ENCODE results near the gene ZNF512B. TPM values are rescaled to one million over a fixed set of nuclear protein-coding genes. Genes with fewer than 3 reads are reported as not detected.

ZNF512B gene
- total RNA-seq, 3 donors from 2014 or later (not counting 1 experiment from before 2014, with no cell fraction given): 11.5 to 16.8 (median 13.8) TPM

- H3K9me3 ChIP-seq (ENCODE audit: control insufficient read depth, insufficient read depth, low read length): no peaks in the 10 kb centered on the region
- no peaks in the 10 kb centered on the region for H3K9me3 Mint-ChIP-seq
- 82% methylated on average over 17 of the region's 17 CpGs for whole genome bisulfite sequencing (ENCODE audit: insufficient coverage)
- H3K36me3 Mint-ChIP-seq: no peaks in the 10 kb centered on the region
- H3K36me3 ChIP-seq (ENCODE audit: control insufficient read depth, insufficient read depth, low read length): no peaks in the 10 kb centered on the region
- H3K27ac ChIP-seq (ENCODE audit: low read length): no peak overlapping the region
- DNase-seq (no peak), ATAC-seq (no peak)
- intact Hi-C loops (cut with micrococcal nuclease): no loop called here
- H3K4me1 Mint-ChIP-seq: peaks cover 32 to 45% of the 10 kb centered on the region in 2 donors
- H3K27ac Mint-ChIP-seq: no peak overlapping the region
- H3K27me3 Mint-ChIP-seq (ENCODE audit: low read depth in 2 of 2): no peaks in the 10 kb centered on the region
- no peaks in the 10 kb centered on the region for H3K27me3 ChIP-seq (ENCODE audit: control insufficient read depth, insufficient read depth, low read length)
- no peak overlapping the region for H3K4me3 Mint-ChIP-seq
- H3K4me1 ChIP-seq (ENCODE audit: control insufficient read depth, insufficient read depth, low read length): peaks cover 57% of the 10 kb centered on the region
- TF ChIP-seq CTCF (IDR thresholded peaks at IDR 0.05): no peak
- H3K4me3 ChIP-seq (ENCODE audit: low read length): no peak overlapping the region
These were observed 18.1 kb downstream of the ZNF512B start for GRCh38 chr20:63951398-63952209.

- TF ChIP-seq CTCF (IDR thresholded peaks at IDR 0.05): no peak
- peaks cover 3% of the 10 kb centered on the region for H3K36me3 ChIP-seq (ENCODE audit: control insufficient read depth, insufficient read depth, low read length)
- no peaks in the 10 kb centered on the region for H3K27me3 ChIP-seq (ENCODE audit: control insufficient read depth, insufficient read depth, low read length)
- Mint-ChIP-seq H3K27ac (no peak overlapping the region), H3K4me1 (peaks cover 32 to 45% of the 10 kb centered on the region in 2 donors), H3K36me3 (no peaks in the 10 kb centered on the region), H3K4me3 (no peak overlapping the region), H3K9me3 (no peaks in the 10 kb centered on the region), H3K27me3 (ENCODE audit: low read depth in 2 of 2) (no peaks in the 10 kb centered on the region)
- DNase-seq: no peak
- WGBS (ENCODE audit: insufficient coverage): 91% methylated on average over 20 of the region's 20 CpGs
- H3K4me3 ChIP-seq (ENCODE audit: low read length): no peak overlapping the region
- no peak overlapping the region for H3K27ac ChIP-seq (ENCODE audit: low read length)
- peaks cover 56% of the 10 kb centered on the region for H3K4me1 ChIP-seq (ENCODE audit: control insufficient read depth, insufficient read depth, low read length)
- no peaks in the 10 kb centered on the region for H3K9me3 ChIP-seq (ENCODE audit: control insufficient read depth, insufficient read depth, low read length)
- no peak for ATAC-seq
- intact Hi-C loops (cut with micrococcal nuclease): no loop called here
These were observed 18.9 kb downstream of the ZNF512B start for GRCh38 chr20:63950701-63951397.

- no peak for TF ChIP-seq CTCF (IDR thresholded peaks at IDR 0.05)
- peaks cover 25 to 33% of the 10 kb centered on the region in 2 donors for H3K4me1 Mint-ChIP-seq
- no peaks in the 10 kb centered on the region for H3K9me3 ChIP-seq (ENCODE audit: control insufficient read depth, insufficient read depth, low read length)
- H3K4me1 ChIP-seq (ENCODE audit: control insufficient read depth, insufficient read depth, low read length): peaks cover 43% of the 10 kb centered on the region
- peak overlapping the region; percentile 15 for H3K4me3 ChIP-seq (ENCODE audit: low read length)
- WGBS (ENCODE audit: insufficient coverage): 19% methylated on average over 27 of the region's 27 CpGs
- no peaks in the 10 kb centered on the region for H3K36me3 Mint-ChIP-seq
- no peaks in the 10 kb centered on the region for H3K27me3 Mint-ChIP-seq (ENCODE audit: low read depth in 2 of 2)
- DNase-seq (peak in 1 of 2 donors; percentile 66), ATAC-seq (peak in 1 of 3 donors; percentile 3)
- peak overlapping the region; percentile 90 for H3K4me3 Mint-ChIP-seq
- no peak overlapping the region for H3K27ac ChIP-seq (ENCODE audit: low read length)
- intact Hi-C loops (cut with micrococcal nuclease): no loop called here
- no peaks in the 10 kb centered on the region for H3K27me3 ChIP-seq (ENCODE audit: control insufficient read depth, insufficient read depth, low read length)
- H3K36me3 ChIP-seq (ENCODE audit: control insufficient read depth, insufficient read depth, low read length): peaks cover 30% of the 10 kb centered on the region
- H3K27ac Mint-ChIP-seq: peak overlapping the region; percentile 94 to 96
- H3K9me3 Mint-ChIP-seq: no peaks in the 10 kb centered on the region
These were observed 21.9 kb downstream of the ZNF512B start for GRCh38 chr20:63947638-63948456.

Measured in natural killer cell (primary cell).